ENCODE results near the gene RGS11.

The RGS11 gene

GRCh38 chr16:301235-301634, 25.5 kb upstream of the RGS11 start:
- no peak overlapping the region for H3K27ac ChIP-seq
- TF ChIP-seq CTCF (conservative IDR thresholded peaks at IDR 0.05; ENCODE audit: low read depth), result no peak
- CTCF ChIA-PET, result no interaction called here
- POLR2A ChIA-PET (ENCODE audit: low non-redundant PET), result no interaction called here
- no peak for DNase-seq (ENCODE audit: low spot score)

- no peak overlapping the region for H3K27ac ChIP-seq
- ChIA-PET POLR2A (ENCODE audit: low non-redundant PET) (no interaction called here), CTCF (no interaction called here)
- no peak for DNase-seq (ENCODE audit: low spot score)
- TF ChIP-seq CTCF (conservative IDR thresholded peaks at IDR 0.05; ENCODE audit: low read depth), result no peak
These were observed 22.1 kb upstream of the RGS11 start for GRCh38 chr16:297832-298231.

- no peak for TF ChIP-seq CTCF (conservative IDR thresholded peaks at IDR 0.05; ENCODE audit: low read depth)
- H3K27ac ChIP-seq, result no peak overlapping the region; the same call in 1 of the 2 replicates
- no peak for DNase-seq (ENCODE audit: low spot score)
- ChIA-PET CTCF (no interaction called here), POLR2A (ENCODE audit: low non-redundant PET) (no interaction called here)
These were observed 21.2 kb upstream of the RGS11 start for GRCh38 chr16:296806-297510.

GRCh38 chr16:296276-296675, 20.5 kb upstream of the RGS11 start:
- CTCF ChIA-PET, result no interaction called here
- H3K27ac ChIP-seq, result no peak overlapping the region
- POLR2A ChIA-PET (ENCODE audit: low non-redundant PET), result no interaction called here
- DNase-seq (ENCODE audit: low spot score), result no peak
- no peak for TF ChIP-seq CTCF (conservative IDR thresholded peaks at IDR 0.05; ENCODE audit: low read depth)

GRCh38 chr16:293043-293775, 17.5 kb upstream of the RGS11 start:
- DNase-seq (ENCODE audit: low spot score), result no peak
- ChIA-PET POLR2A (ENCODE audit: low non-redundant PET) (no interaction called here), CTCF (interaction anchor here (0.7 kb wide), 1 partner anchor 10 kb away, joined by 4 read pairs; no protein-coding TSS in a partner anchor)
- H3K27ac ChIP-seq, result no peak overlapping the region
- no peak for TF ChIP-seq CTCF (conservative IDR thresholded peaks at IDR 0.05; ENCODE audit: low read depth)

- POLR2A ChIA-PET (ENCODE audit: low non-redundant PET), result no interaction called here
- no peak for TF ChIP-seq CTCF (conservative IDR thresholded peaks at IDR 0.05; ENCODE audit: low read depth)
- CTCF ChIA-PET, result interaction anchor here (0.8 kb wide), 1 partner anchor 71 kb away, joined by 3 read pairs; no protein-coding TSS in a partner anchor
- no peak overlapping the region for H3K27ac ChIP-seq
- DNase-seq (ENCODE audit: low spot score), result no peak
These were observed 15.8 kb upstream of the RGS11 start for GRCh38 chr16:291539-291938.

All from RWPE1 (cell line).